Measurements from ENCODE around the gene SCN3B.

SCN3B gene

GRCh38 chr11:123653827-123654565, 428 bp downstream of the SCN3B start:
- DNase-seq: peak; percentile 11

- DNase-seq: no peak
Measured at GRCh38 chr11:123653483-123653826, 969 bp downstream of the SCN3B start.

- DNase-seq: no peak
Measured at GRCh38 chr11:123652599-123652998, 1.8 kb downstream of the SCN3B start.

DNA sequence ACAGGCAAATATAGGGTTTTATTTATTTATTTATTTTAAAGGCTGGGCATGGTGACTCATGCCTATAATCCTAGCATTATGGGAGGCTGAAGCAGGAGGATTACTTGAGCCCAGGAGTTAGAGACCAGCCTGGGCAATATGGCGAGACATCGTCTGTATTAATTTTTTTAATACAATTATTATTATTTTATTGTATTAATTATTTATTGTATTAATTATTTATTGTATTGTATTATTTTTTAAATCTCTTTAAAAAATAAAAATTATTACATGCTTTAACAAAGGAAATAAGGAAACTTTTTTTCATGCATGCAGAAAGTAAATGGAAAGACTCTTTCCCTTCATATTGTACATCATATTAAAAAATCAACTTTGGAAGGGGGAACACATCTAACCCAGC, 3.5 kb downstream of the SCN3B start:
- no peak for DNase-seq

- no peak for DNase-seq
Measured at GRCh38 chr11:123645286-123645975, 9.0 kb downstream of the SCN3B start.

- DNase-seq: no peak
Measured at GRCh38 chr11:123642435-123642834, 12.0 kb downstream of the SCN3B start.

DNA sequence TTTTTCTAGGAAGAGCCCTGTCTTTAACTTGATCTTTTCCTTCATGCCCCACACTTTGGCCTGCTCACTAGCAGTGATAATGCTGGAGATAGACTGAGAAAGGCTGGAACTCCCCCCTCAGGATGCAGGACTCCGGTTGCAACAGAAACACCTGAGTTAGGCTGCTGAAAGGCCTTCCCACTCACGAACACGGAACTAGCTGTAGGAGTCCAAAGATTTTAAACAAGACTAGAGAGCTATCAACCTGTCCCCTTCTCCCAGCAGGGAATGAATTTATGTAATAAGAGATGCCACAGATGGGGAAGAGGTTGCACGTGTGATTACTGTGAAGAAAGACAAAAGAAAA, 13.0 kb downstream of the SCN3B start:
- no peak for DNase-seq

- DNase-seq: peak; percentile 25
Measured at GRCh38 chr11:123640677-123641494, 13.5 kb downstream of the SCN3B start.

DNA sequence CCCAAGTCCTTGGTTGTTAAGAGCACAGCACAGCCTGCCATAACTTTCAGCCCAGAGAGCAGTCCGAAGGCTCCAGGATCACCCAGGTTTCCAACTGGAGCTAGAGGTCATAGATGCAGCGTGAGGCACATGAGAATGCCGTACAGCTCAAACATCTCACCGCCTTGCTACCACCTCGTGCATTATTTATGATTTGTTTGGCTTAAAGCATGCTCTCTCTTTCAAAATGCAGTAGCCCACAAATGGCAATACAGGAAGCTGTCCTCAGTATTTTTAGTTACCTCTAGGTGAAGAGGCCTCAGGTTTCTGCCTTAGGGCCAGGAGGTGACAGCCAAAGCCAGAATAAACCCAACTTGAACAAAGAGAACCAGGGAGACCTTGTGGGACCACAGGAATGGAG, 14.4 kb downstream of the SCN3B start:
- DNase-seq: no peak

- DNase-seq: no peak
Measured at GRCh38 chr11:123630126-123630608, 24.3 kb downstream of the SCN3B start.

GRCh38 chr11:123628936-123629683, 25.3 kb downstream of the SCN3B start:
- no peak for DNase-seq

DNA sequence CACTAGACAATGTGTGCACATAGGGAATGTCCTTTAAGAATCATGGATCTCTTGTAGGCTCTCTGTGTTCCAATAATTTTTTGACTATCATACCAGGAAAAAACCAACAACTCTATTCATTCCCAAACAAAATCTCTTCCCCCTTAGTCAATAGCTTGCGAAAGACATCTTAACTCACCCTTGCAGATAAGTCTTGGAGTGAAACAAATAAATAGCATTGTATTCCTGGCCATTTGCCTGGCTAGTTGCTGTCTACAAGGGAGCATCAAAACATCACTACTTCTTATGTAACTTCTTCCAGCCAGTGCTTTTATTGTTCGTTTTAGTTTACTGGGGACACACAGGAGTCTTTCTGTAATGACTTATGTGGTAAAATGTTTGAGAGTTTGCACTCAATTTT, 29.4 kb downstream of the SCN3B start:
- DNase-seq: no peak

GRCh38 chr11:123622576-123622975, 31.8 kb downstream of the SCN3B start:
- DNase-seq: no peak

GRCh38 chr11:123616505-123617198, 37.8 kb downstream of the SCN3B start:
- DNase-seq: no peak

GRCh38 chr11:123611698-123612097, 42.7 kb downstream of the SCN3B start:
- DNase-seq: no peak

GRCh38 chr11:123608945-123609344, 45.5 kb downstream of the SCN3B start:
- no peak for DNase-seq

DNA sequence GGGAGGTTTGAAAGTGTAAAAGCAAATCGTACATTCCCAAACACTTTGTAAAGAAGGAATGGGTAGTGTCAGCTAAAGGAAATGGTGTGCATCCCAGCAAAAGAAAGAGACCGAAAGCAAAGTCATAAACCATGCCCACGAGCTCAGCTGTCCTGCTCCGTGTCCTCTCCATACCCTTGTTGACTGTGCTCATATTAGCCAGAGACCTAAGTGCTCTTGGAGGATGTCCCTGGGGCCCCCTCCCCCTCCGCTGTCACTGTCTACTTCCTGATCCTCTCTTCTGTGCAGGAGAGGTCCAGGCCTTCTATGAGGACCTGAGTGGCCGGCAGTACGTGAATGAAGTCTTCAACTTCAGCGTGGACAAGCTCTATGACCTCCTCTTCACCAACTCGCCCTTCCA, 46.1 kb downstream of the SCN3B start:
- no peak for DNase-seq

- no peak for DNase-seq
Measured at GRCh38 chr11:123607781-123608180, 46.6 kb downstream of the SCN3B start.

DNA sequence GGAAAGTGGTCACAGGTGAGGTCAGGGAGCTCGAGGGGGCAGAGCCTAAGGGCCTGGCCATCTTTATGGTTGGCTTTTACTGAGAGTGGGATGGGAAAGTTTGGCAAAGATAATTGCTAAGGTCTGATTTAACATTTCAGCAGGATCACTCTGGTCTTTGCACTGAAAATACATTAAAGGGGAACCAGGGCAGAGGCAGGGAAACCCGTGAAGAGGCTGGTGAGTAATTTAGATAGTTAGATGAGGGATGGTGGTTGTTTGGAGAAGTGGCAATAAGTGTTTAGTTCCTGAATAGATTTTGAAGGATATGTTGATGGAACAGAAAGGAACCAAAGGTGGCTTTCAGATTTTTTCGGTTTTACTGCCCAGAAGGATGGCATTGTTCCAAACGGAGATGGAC, 50.8 kb downstream of the SCN3B start:
- no peak for DNase-seq

GRCh38 chr11:123601743-123602142, 52.7 kb downstream of the SCN3B start:
- no peak for DNase-seq

GRCh38 chr11:123601136-123601535, 53.3 kb downstream of the SCN3B start:
- no peak for DNase-seq

DNA sequence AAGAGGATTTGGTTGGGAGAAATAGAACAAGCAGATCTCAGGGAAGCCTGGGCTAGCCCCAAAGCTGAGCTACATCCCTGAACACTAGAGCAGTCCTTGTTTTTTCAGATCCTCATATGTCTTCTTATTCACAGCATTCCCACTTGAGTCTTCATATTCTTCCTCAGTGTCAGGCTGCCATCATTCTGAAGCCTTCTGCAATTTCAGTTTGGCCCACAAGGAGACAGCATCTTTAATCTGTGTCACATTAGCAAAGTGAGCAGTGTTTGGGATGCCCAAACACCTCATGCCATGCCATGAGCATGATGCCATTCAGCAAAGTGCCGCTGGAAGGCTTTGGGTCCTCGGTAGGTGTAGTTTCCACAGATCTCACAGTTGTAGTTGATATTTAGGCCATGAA, 56.6 kb downstream of the SCN3B start:
- DNase-seq: no peak
